GM12878 (cell line): ENCODE data around the gene SPAG16. TPM values are rescaled to one million over a fixed set of nuclear protein-coding genes. Genes with fewer than 3 reads are reported as not detected.

ENCODE experiments used
- BCL3 ChIP-seq: IDR thresholded peaks from 2 replicates; pipeline ENCODE4 v1.6.1; 2011; ENCODE audit warnings: borderline replicate concordance, low read depth, mild to moderate bottlenecking, moderate library complexity, low read length; ENCODE audit not compliant: insufficient read depth, poor library complexity, severe bottlenecking
- CBX5 ChIP-seq: sonication (generic); IDR thresholded peaks from 2 replicates; pipeline ENCODE4 v1.6.1; 2016; ENCODE audit warnings: low read depth, moderate library complexity, mild to moderate bottlenecking, inconsistent platforms
- CHD1 ChIP-seq: IDR thresholded peaks from 2 replicates; pipeline ENCODE4 v1.6.1; 2012; ENCODE audit warnings: low read depth, low read length, improper control_type of control experiment
- GABPA ChIP-seq: IDR thresholded peaks from 2 replicates; pipeline ENCODE4 v1.6.1; 2014; ENCODE audit warnings: antibody characterized with exemption, low read depth, mild to moderate bottlenecking, inconsistent platforms
- NRF1 ChIP-seq: conservative IDR thresholded peaks from 2 replicates; pipeline ENCODE4 v1.6.1; 2011; ENCODE audit warnings: mild to moderate bottlenecking, low read depth, low read length, improper control_type of control experiment
- PRDM15 ChIP-seq: fragments of 450-650 bp; formaldehyde crosslinking; IDR thresholded peaks from 2 replicates; pipeline ENCODE4 v1.4.0; 2020; ENCODE audit warnings: mild to moderate bottlenecking, moderate library complexity
- RCOR1 ChIP-seq: conservative IDR thresholded peaks from 2 replicates; pipeline ENCODE4 v1.6.1; 2012; ENCODE audit warnings: low read depth, low read length, improper control_type of control experiment
- SIN3A ChIP-seq: IDR thresholded peaks from 2 replicates; pipeline ENCODE4 v1.6.1; 2012; ENCODE audit warnings: low read depth, low read length, improper control_type of control experiment
- TCF12 ChIP-seq: IDR thresholded peaks from 2 replicates; pipeline ENCODE4 v1.6.1; 2011; ENCODE audit warnings: low read depth, mild to moderate bottlenecking, low read length
- ZBTB33 ChIP-seq: fragments of 450-650 bp; IDR thresholded peaks from 2 replicates; pipeline ENCODE4 v1.6.1; 2017; ENCODE audit warnings: mild to moderate bottlenecking
- polyA plus RNA-seq, 11 experiments: library from polyadenylated mRNA; depleted of rRNA in 4 of 11; unstranded in 6 of 11; stranded (reverse) in 5 of 11; fragments of >200 nt; fragmentation: Nextera tagmentation in 4 of 11; fragmentation: Illumina TruSeq in 1 of 11; extraction: Ambion mirVana in 4 of 11; extraction: Trizol in 1 of 11; gene quantifications; 1 replicate in 1 of 11; 2 replicates in 10 of 11; pipeline versions ENCODE4 v1.2.1 to v1.2.3, GENCODE V29; 2011 to 2016; ENCODE audit warnings: inconsistent platforms in 2 of 11, missing spikeins in 2 of 11, low read depth in 1 of 11
- total RNA-seq, 4 experiments: library from RNA; depleted of rRNA in 3 of 4; stranded (reverse); fragments of >200 nt in 3 of 4; fragmentation: Illumina TruSeq in 1 of 4; extraction: Trizol in 1 of 4; gene quantifications; 2 replicates each; pipeline versions ENCODE4 v1.2.1 to v1.2.3, GENCODE V29; 2013 to 2021

Gene SPAG16
- total and polyA plus RNA-seq, 10 of the 15 experiments (the other 5 are each of a cell fraction or from before 2014, with no cell fraction given): 6.0 to 25.0 (median 15.2) TPM

- TF ChIP-seq BCL3: no peak
- TF ChIP-seq NRF1: no peak
- TF ChIP-seq CBX5: no peak
- TF ChIP-seq GABPA: no peak
- TF ChIP-seq SIN3A: no peak
- TF ChIP-seq PRDM15 (CRISPR knock-in tag): no peak
- no peak for TF ChIP-seq CHD1
- no peak for TF ChIP-seq TCF12
- TF ChIP-seq RCOR1: no peak
- no peak for TF ChIP-seq ZBTB33
These were observed 900.2 kb downstream of the SPAG16 start (continued) for GRCh38 chr2:214184461-214184860.
